NT2/D1 (cell line): ENCODE results near the gene KSR1.

ENCODE experiments used
- SUZ12 ChIP-seq: IDR thresholded peaks from 2 replicates; pipeline ENCODE4 v1.6.1; 2011; ENCODE audit not compliant: insufficient read length, insufficient read depth; ENCODE audit errors: extremely low read depth
- YY1 ChIP-seq: IDR thresholded peaks from 2 replicates; pipeline ENCODE4 v1.6.1; 2011; ENCODE audit not compliant: insufficient read length, insufficient read depth
- ZNF274 ChIP-seq: IDR thresholded peaks from 2 replicates; pipeline ENCODE4 v1.6.1; 2011; ENCODE audit warnings: mild to moderate bottlenecking, low read depth, low read length

DNA sequence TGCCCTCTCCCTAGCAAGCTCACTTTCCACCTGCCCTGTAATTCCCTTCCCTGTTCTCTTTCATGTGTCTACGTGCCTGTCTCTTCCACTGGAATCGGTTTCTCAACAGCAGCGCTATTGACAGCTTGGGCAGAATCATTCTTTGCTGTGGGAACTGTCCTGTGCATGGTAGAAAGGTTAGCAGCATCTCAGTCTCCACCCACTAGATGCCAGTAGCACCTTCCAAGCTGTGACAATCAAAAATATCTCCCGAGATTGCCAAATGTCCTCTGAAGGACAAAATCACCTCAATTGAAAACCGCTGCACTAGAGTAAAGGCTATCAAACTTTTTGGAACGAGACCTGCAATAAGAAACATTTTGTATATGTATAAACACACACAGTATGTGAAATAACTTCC is 41.6 kb upstream of the KSR1 start:
- TF ChIP-seq ZNF274 (no peak), SUZ12 (no peak), YY1 (no peak)
